ENCODE results near the gene CD2. TPM values are rescaled to one million over a fixed set of nuclear protein-coding genes. Genes with fewer than 3 reads are reported as not detected.

CD2 gene
- not detected in 2 replicates for total RNA-seq

- no peak for DNase-seq (ENCODE audit: low read depth, low spot score)
Observed at GRCh38 chr1:116754198-116754977, at the start of gene CD2. TSS of gene CD2 (plus strand) at chr1:116754430. CDS start at chr1:116754493, 63 bp downstream.

DNA sequence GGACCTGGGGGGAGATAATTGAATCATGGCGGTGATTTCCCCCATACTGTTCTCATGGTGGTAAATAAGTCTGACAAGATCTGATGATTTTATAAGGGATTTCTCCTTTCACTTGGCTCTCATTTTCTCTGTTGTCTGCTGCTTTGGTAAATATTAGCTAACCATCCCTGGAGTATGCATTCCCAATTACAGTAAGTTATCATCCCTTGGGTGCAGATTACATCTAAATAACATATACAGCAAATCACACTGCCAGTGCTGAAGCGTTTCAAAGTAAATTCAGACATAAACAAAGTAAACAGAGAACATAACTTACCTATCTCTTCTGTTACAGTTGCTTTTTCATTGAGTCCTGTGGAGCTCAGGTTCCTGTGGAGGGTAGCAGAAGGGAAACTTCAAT lies 48.1 kb upstream of the CD2 start:
- DNase-seq (ENCODE audit: low read depth, low spot score): no peak

DNA sequence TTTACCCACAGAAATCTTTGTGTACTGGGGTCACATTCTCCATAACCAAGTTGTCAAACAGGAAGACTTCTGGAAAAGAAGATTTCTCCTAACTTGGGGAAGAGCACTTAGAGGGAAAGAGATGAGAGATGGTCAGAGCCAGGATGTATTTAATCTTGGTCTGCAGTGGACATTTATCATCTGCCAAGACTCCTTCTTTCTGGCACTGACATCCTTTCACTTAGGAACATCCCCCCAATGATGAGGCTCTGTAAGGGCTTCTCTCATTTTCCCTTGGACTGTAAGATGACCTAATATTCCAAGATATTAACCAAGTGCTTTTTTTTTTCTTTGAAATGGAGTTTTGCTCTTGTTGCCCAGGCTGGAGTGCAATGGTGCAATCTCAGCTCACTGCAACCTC lies 47.4 kb upstream of the CD2 start:
- no peak for DNase-seq (ENCODE audit: low read depth, low spot score)

GRCh38 chr1:116708255-116708900 lies 45.9 kb upstream of the CD2 start:
- DNase-seq (ENCODE audit: low read depth, low spot score): no peak

DNA sequence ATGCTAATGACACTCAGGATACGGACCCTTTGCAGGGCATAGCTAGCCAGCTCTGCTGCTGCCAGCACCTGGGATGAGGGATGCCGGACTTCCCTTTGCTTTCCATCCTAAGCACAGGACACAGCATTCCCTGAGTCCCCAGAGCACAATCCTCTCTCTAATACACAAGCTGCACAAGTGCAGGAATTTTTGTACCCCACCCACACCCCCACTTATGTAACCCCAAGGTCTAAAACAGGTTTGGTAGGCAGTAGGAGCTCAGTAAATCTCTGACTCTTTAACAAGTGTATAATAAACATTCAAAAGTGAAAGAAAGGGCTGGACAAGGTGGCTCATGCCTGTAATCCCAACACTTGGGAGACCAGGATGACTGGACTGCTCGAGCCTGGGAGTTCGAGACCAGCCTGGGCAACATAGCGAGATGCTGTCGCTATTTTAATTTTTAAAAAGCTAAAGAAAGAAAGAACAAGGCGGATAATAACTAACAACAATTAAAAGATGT lies 44.5 kb upstream of the CD2 start:
- no peak for DNase-seq (ENCODE audit: low read depth, low spot score)

GRCh38 chr1:116710420-116711262 lies 43.6 kb upstream of the CD2 start:
- no peak for DNase-seq (ENCODE audit: low read depth, low spot score)

GRCh38 chr1:116711263-116711840 lies 42.9 kb upstream of the CD2 start:
- DNase-seq (ENCODE audit: low read depth, low spot score): no peak

GRCh38 chr1:116712510-116712909 lies 41.7 kb upstream of the CD2 start:
- DNase-seq (ENCODE audit: low read depth, low spot score): no peak

- no peak for DNase-seq (ENCODE audit: low read depth, low spot score)
Observed at GRCh38 chr1:116713474-116713873, 40.8 kb upstream of the CD2 start.

- no peak for DNase-seq (ENCODE audit: low read depth, low spot score)
Observed at GRCh38 chr1:116716391-116716790, 37.8 kb upstream of the CD2 start.

- no peak for DNase-seq (ENCODE audit: low read depth, low spot score)
Observed at GRCh38 chr1:116717318-116717717, 36.9 kb upstream of the CD2 start.

- no peak for DNase-seq (ENCODE audit: low read depth, low spot score)
Observed at GRCh38 chr1:116720364-116721038, 33.7 kb upstream of the CD2 start.

DNA sequence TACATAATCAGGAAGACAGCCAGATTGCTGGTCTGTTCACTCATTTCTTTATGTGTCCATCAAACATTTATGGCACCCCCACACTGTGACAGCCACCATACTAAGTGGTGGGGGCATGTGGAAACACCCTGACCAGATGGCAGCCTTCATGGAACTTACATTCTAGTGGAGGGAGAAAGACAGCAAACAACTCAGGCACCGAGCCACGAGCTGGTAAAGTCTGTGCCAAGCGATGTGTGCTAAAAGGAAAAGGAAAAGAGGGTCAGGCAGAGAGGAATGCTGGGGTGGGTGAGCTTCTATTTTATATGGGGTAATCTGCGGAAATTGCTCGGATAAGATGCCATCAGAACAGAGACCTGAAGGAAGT lies 33.2 kb upstream of the CD2 start:
- no peak for DNase-seq (ENCODE audit: low read depth, low spot score)

DNA sequence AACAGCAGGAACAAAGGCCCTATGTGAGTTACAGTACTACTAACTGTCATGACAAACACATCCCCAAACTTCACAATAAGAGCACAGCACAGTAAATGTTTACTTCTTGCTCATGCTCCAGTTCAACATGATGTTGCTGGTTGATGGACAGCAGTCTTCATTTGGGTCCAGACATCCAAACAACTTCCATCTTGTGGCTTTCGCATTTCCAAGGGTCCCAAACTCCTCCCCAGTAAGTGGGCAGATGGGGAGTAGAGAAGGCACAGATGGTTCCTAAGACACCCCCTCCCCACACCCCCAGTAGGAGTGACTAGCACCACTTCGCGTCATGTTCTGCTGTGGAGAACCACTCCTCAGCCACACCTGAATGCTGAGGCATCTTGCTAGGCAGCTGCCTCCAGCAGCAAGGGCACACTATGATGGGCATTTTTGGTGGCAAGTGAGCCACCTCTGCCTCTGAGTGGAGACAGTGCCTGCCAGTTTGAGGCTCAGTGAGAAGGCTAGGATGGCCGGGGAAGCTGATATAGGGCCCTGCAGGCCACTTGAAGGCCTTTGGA lies 32.7 kb upstream of the CD2 start:
- DNase-seq (ENCODE audit: low read depth, low spot score): no peak

GRCh38 chr1:116722016-116722838 lies 32.0 kb upstream of the CD2 start:
- no peak for DNase-seq (ENCODE audit: low read depth, low spot score)

- DNase-seq (ENCODE audit: low read depth, low spot score): peak; percentile 7
Observed at GRCh38 chr1:116724765-116725375, 29.4 kb upstream of the CD2 start.

GRCh38 chr1:116725798-116726197 lies 28.4 kb upstream of the CD2 start:
- no peak for DNase-seq (ENCODE audit: low read depth, low spot score)

GRCh38 chr1:116726872-116727820 lies 27.1 kb upstream of the CD2 start:
- DNase-seq (ENCODE audit: low read depth, low spot score): no peak
